Epidermal melanocyte (primary cell): ENCODE measurements around the gene SERPINH1.
"Not testable (repeated sequence)": the region's sequence is repeated elsewhere in the genome, so short reads cannot be mapped to it uniquely, and the experiment has no call there.

Experiments used
- DNase-seq: peaks from one replicate; pipeline ENCODE4 v3.0.0; 2011; ENCODE audit warnings: low spot score; ENCODE audit not compliant: insufficient read length

Gene SERPINH1

GRCh38 chr11:75572744-75573143 is 10.7 kb downstream of the SERPINH1 start:
- DNase-seq: no peak

- DNase-seq: no peak
Measured at GRCh38 chr11:75574698-75575602, 12.9 kb downstream of the SERPINH1 start.

- DNase-seq: no peak
Measured at GRCh38 chr11:75576017-75576416, 14.0 kb downstream of the SERPINH1 start.

- peak; percentile 82 for DNase-seq
Measured at GRCh38 chr11:75576499-75576918, 14.5 kb downstream of the SERPINH1 start.

- no peak for DNase-seq
Measured at GRCh38 chr11:75577207-75577606, 15.2 kb downstream of the SERPINH1 start.

- DNase-seq: no peak
Measured at GRCh38 chr11:75578977-75579376, 16.9 kb downstream of the SERPINH1 start.

- DNase-seq: no peak
Measured at GRCh38 chr11:75579841-75580240, 17.8 kb downstream of the SERPINH1 start.

GRCh38 chr11:75582506-75582894 is 20.4 kb downstream of the SERPINH1 start:
- DNase-seq: no peak

- DNase-seq: peak; percentile 89
Measured at GRCh38 chr11:75582895-75583717, 21.1 kb downstream of the SERPINH1 start.

GRCh38 chr11:75583718-75584658 is 21.9 kb downstream of the SERPINH1 start:
- DNase-seq: peak; percentile 66

GRCh38 chr11:75584659-75585292 is 22.7 kb downstream of the SERPINH1 start:
- not testable (repeated sequence) for DNase-seq

- DNase-seq: no peak
Measured at GRCh38 chr11:75585293-75585670, 23.2 kb downstream of the SERPINH1 start.

- no peak for DNase-seq
Measured at GRCh38 chr11:75586395-75586794, 24.3 kb downstream of the SERPINH1 start.

GRCh38 chr11:75588051-75588481 is 26.0 kb downstream of the SERPINH1 start:
- DNase-seq: no peak

GRCh38 chr11:75589051-75589450 is 27.0 kb downstream of the SERPINH1 start:
- no peak for DNase-seq

GRCh38 chr11:75589933-75590332 is 27.9 kb downstream of the SERPINH1 start:
- no peak for DNase-seq

GRCh38 chr11:75591371-75591770 is 29.3 kb downstream of the SERPINH1 start:
- no peak for DNase-seq

- no peak for DNase-seq
Measured at GRCh38 chr11:75591966-75592365, 29.9 kb downstream of the SERPINH1 start.

GRCh38 chr11:75592715-75593114 is 30.7 kb downstream of the SERPINH1 start:
- DNase-seq: no peak

- DNase-seq: no peak
Measured at GRCh38 chr11:75593286-75593915, 31.3 kb downstream of the SERPINH1 start.
